HG03097 (cell line): Measurements from ENCODE around the gene ARHGEF5.
"Not testable (repeated sequence)": the region's sequence is repeated elsewhere in the genome, so short reads cannot be mapped to it uniquely, and the experiment has no call there.

Source experiments
- ATAC-seq: cut with Tn5 transposase; IDR thresholded peaks from one replicate; pipeline ENCODE4 v1.9.1; 2021; ENCODE audit not compliant: unreplicated experiment, low FRiP score

The ARHGEF5 gene

GRCh38 chr7:144355176-144355822, at the start of gene ARHGEF5:
Gene ARHGEF5 (plus strand): TSS chr7:144355402. CDS start chr7:144362670, 7,268 bp downstream.
- ATAC-seq = peak; percentile 72

GRCh38 chr7:144309702-144310101, 45.5 kb upstream of the ARHGEF5 start:
- not testable (repeated sequence) for ATAC-seq

- ATAC-seq = not testable (repeated sequence)
Observed at GRCh38 chr7:144311218-144311617, 44.0 kb upstream of the ARHGEF5 start.

GRCh38 chr7:144311872-144312469, 43.2 kb upstream of the ARHGEF5 start, which contains the start of gene OR2A1:
Gene OR2A1 (plus strand): TSS chr7:144312419. CDS start chr7:144318125, 5,706 bp downstream.
- ATAC-seq = not testable (repeated sequence)

GRCh38 chr7:144317537-144317936, 37.7 kb upstream of the ARHGEF5 start:
- ATAC-seq = not testable (repeated sequence)

- not testable (repeated sequence) for ATAC-seq
Observed at GRCh38 chr7:144319547-144319946, 35.7 kb upstream of the ARHGEF5 start.

GRCh38 chr7:144321677-144322206, 33.5 kb upstream of the ARHGEF5 start:
- not testable (repeated sequence) for ATAC-seq

- not testable (repeated sequence) for ATAC-seq
Observed at GRCh38 chr7:144323359-144323758, 31.8 kb upstream of the ARHGEF5 start.

GRCh38 chr7:144325868-144326267, 29.3 kb upstream of the ARHGEF5 start:
- ATAC-seq = not testable (repeated sequence)

GRCh38 chr7:144330044-144330443, 25.2 kb upstream of the ARHGEF5 start:
- ATAC-seq = not testable (repeated sequence)

- ATAC-seq = not testable (repeated sequence)
Observed at GRCh38 chr7:144331221-144331995, 23.8 kb upstream of the ARHGEF5 start.

- ATAC-seq = not testable (repeated sequence)
Observed at GRCh38 chr7:144331996-144332288, 23.3 kb upstream of the ARHGEF5 start.

GRCh38 chr7:144348625-144349024, 6.6 kb upstream of the ARHGEF5 start:
- ATAC-seq = not testable (repeated sequence)

- ATAC-seq = not testable (repeated sequence)
Observed at GRCh38 chr7:144351667-144352066, 3.5 kb upstream of the ARHGEF5 start.

- not testable (repeated sequence) for ATAC-seq
Observed at GRCh38 chr7:144356185-144356584, 983 bp downstream of the ARHGEF5 start.

- not testable (repeated sequence) for ATAC-seq
Observed at GRCh38 chr7:144356860-144357259, 1.7 kb downstream of the ARHGEF5 start.

GRCh38 chr7:144362061-144362460, 6.9 kb downstream of the ARHGEF5 start:
- ATAC-seq = not testable (repeated sequence)

GRCh38 chr7:144365523-144365922, 10.3 kb downstream of the ARHGEF5 start:
- ATAC-seq = not testable (repeated sequence)

- not testable (repeated sequence) for ATAC-seq
Observed at GRCh38 chr7:144367250-144367649, 12.0 kb downstream of the ARHGEF5 start.

- not testable (repeated sequence) for ATAC-seq
Observed at GRCh38 chr7:144369221-144369620, 14.0 kb downstream of the ARHGEF5 start.

- no peak for ATAC-seq
Observed at GRCh38 chr7:144378651-144379050, 23.4 kb downstream of the ARHGEF5 start.
